Measurements from ENCODE around the gene REEP5. TPM values are rescaled to one million over a fixed set of nuclear protein-coding genes. Genes with fewer than 3 reads are reported as not detected.

The REEP5 gene
- total and polyA plus RNA-seq, 2 of the 8 experiments (the other 6 are each of a cell fraction or from before 2014, with no cell fraction given) = 58.3 to 94.3 TPM

DNA sequence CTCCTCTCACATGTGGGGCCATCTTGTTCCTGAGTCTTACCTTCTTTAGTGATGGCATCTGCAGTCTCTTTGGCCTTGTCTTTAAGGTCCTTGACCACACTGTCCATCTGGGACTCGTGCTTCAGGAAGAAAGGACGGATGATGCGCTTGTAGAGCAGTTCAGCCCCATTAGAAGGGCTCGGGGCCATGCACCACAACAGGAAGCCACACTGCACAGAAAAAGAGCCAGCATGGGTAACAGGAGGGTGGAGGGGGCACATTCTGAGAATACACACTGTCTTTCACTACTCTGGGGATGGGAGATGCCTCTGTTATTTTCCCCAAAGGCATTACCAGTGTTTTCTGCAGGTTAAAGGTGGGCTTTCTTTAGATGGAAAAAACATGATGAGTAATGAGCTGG, 35.1 kb downstream of the REEP5 start (continued):
- TF ChIP-seq, protein P1, sequence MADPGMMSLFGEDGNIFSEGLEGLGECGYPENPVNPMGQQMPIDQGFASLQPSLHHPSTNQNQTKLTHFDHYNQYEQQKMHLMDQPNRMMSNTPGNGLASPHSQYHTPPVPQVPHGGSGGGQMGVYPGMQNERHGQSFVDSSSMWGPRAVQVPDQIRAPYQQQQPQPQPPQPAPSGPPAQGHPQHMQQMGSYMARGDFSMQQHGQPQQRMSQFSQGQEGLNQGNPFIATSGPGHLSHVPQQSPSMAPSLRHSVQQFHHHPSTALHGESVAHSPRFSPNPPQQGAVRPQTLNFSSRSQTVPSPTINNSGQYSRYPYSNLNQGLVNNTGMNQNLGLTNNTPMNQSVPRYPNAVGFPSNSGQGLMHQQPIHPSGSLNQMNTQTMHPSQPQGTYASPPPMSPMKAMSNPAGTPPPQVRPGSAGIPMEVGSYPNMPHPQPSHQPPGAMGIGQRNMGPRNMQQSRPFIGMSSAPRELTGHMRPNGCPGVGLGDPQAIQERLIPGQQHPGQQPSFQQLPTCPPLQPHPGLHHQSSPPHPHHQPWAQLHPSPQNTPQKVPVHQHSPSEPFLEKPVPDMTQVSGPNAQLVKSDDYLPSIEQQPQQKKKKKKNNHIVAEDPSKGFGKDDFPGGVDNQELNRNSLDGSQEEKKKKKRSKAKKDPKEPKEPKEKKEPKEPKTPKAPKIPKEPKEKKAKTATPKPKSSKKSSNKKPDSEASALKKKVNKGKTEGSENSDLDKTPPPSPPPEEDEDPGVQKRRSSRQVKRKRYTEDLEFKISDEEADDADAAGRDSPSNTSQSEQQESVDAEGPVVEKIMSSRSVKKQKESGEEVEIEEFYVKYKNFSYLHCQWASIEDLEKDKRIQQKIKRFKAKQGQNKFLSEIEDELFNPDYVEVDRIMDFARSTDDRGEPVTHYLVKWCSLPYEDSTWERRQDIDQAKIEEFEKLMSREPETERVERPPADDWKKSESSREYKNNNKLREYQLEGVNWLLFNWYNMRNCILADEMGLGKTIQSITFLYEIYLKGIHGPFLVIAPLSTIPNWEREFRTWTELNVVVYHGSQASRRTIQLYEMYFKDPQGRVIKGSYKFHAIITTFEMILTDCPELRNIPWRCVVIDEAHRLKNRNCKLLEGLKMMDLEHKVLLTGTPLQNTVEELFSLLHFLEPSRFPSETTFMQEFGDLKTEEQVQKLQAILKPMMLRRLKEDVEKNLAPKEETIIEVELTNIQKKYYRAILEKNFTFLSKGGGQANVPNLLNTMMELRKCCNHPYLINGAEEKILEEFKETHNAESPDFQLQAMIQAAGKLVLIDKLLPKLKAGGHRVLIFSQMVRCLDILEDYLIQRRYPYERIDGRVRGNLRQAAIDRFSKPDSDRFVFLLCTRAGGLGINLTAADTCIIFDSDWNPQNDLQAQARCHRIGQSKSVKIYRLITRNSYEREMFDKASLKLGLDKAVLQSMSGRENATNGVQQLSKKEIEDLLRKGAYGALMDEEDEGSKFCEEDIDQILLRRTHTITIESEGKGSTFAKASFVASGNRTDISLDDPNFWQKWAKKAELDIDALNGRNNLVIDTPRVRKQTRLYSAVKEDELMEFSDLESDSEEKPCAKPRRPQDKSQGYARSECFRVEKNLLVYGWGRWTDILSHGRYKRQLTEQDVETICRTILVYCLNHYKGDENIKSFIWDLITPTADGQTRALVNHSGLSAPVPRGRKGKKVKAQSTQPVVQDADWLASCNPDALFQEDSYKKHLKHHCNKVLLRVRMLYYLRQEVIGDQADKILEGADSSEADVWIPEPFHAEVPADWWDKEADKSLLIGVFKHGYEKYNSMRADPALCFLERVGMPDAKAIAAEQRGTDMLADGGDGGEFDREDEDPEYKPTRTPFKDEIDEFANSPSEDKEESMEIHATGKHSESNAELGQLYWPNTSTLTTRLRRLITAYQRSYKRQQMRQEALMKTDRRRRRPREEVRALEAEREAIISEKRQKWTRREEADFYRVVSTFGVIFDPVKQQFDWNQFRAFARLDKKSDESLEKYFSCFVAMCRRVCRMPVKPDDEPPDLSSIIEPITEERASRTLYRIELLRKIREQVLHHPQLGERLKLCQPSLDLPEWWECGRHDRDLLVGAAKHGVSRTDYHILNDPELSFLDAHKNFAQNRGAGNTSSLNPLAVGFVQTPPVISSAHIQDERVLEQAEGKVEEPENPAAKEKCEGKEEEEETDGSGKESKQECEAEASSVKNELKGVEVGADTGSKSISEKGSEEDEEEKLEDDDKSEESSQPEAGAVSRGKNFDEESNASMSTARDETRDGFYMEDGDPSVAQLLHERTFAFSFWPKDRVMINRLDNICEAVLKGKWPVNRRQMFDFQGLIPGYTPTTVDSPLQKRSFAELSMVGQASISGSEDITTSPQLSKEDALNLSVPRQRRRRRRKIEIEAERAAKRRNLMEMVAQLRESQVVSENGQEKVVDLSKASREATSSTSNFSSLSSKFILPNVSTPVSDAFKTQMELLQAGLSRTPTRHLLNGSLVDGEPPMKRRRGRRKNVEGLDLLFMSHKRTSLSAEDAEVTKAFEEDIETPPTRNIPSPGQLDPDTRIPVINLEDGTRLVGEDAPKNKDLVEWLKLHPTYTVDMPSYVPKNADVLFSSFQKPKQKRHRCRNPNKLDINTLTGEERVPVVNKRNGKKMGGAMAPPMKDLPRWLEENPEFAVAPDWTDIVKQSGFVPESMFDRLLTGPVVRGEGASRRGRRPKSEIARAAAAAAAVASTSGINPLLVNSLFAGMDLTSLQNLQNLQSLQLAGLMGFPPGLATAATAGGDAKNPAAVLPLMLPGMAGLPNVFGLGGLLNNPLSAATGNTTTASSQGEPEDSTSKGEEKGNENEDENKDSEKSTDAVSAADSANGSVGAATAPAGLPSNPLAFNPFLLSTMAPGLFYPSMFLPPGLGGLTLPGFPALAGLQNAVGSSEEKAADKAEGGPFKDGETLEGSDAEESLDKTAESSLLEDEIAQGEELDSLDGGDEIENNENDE (IDR thresholded peaks at IDR 0.05; ENCODE audit: insufficient replicate concordance, low read length) = no peak
- TF ChIP-seq GTF2F1 (IDR thresholded peaks at IDR 0.05; ENCODE audit: borderline replicate concordance, low read depth, low read length) = no peak
- no peak for TF ChIP-seq BCL11A (IDR thresholded peaks at IDR 0.05; ENCODE audit: low read depth in 2 of 2, low read length in 2 of 2)
- no peak for TF ChIP-seq JUND (IDR thresholded peaks at IDR 0.05; ENCODE audit: low read length)
- TF ChIP-seq SP2 (IDR thresholded peaks at IDR 0.05; ENCODE audit: low read length) = no peak
- TF ChIP-seq TEAD4 (IDR thresholded peaks at IDR 0.05; ENCODE audit: low read depth, low read length) = no peak
- TF ChIP-seq ZNF274 (IDR thresholded peaks at IDR 0.05; ENCODE audit: borderline replicate concordance, extremely low read depth, low read length) = no peak
- TF ChIP-seq SIX5 (IDR thresholded peaks at IDR 0.05; ENCODE audit: low read depth, low read length) = no peak
- no peak for TF ChIP-seq GABPA (IDR thresholded peaks at IDR 0.05; ENCODE audit: borderline replicate concordance, insufficient read depth, low read length)
- no peak for TF ChIP-seq TBP (IDR thresholded peaks at IDR 0.05; ENCODE audit: low read depth, low read length)
- TF ChIP-seq TAF7 (optimal IDR thresholded peaks at IDR 0.05; ENCODE audit: borderline replicate concordance, low read depth, low read length) = no peak
- TF ChIP-seq BRCA1 (IDR thresholded peaks at IDR 0.05; ENCODE audit: low read depth, low read length) = no peak
- TF ChIP-seq FOSL1 (IDR thresholded peaks at IDR 0.05; ENCODE audit: insufficient read depth, low read depth, low read length) = no peak
